ENCODE measurements around the gene NFAT5.
"Not testable (repeated sequence)": the region's sequence is repeated elsewhere in the genome, so short reads cannot be mapped to it uniquely, and the experiment has no call there.

DNA sequence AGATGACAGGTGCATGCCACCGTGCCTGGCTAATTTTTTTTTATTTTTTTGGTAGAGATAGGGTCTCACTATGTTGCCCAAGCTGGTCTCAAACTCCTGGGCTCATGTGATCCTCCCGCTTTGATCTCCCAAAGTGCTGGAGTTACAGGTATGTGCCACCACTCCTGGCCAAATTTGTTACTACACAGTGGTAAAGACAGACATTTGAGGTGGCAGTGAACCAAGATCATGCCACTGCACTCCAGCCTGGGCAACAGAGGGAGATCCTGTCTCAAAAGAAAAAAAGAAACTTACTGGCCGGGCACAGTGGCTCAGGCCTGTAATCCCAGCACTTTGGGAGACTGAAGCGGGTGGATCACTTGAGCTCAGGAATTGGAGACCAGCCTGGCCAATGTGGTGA is 163.3 kb downstream of the NFAT5 start:
- TF ChIP-seq, protein P1, sequence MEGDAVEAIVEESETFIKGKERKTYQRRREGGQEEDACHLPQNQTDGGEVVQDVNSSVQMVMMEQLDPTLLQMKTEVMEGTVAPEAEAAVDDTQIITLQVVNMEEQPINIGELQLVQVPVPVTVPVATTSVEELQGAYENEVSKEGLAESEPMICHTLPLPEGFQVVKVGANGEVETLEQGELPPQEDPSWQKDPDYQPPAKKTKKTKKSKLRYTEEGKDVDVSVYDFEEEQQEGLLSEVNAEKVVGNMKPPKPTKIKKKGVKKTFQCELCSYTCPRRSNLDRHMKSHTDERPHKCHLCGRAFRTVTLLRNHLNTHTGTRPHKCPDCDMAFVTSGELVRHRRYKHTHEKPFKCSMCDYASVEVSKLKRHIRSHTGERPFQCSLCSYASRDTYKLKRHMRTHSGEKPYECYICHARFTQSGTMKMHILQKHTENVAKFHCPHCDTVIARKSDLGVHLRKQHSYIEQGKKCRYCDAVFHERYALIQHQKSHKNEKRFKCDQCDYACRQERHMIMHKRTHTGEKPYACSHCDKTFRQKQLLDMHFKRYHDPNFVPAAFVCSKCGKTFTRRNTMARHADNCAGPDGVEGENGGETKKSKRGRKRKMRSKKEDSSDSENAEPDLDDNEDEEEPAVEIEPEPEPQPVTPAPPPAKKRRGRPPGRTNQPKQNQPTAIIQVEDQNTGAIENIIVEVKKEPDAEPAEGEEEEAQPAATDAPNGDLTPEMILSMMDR (conservative IDR thresholded peaks at IDR 0.05; ENCODE audit: low read depth, low read length): not testable (repeated sequence)
- TF ChIP-seq EZH2 (IDR thresholded peaks at IDR 0.05; ENCODE audit: borderline replicate concordance, low read depth, low read length, poor library complexity, severe bottlenecking): not testable (repeated sequence)

Measured in A673 (cell line).